K562 (cell line): ENCODE results near the gene AQP9. TPM values are rescaled to one million over a fixed set of nuclear protein-coding genes. Genes with fewer than 3 reads are reported as not detected.

Source experiments
- ATAC-seq: fragments of 200-7000 bp; cut with Tn5 transposase; 3 replicates; pipeline ENCODE4 v1.9.1; 2020; ENCODE audit warnings: moderate library complexity
- BruUV-seq: library from RNA; stranded (reverse); fragments of 400-500 nt; replicated peaks from 2 replicates; lab custom pipeline; 2021; lab: Mats Ljungman, UMichigan
- CTCF ChIA-PET: fragments of 300-600 bp; formaldehyde crosslinking; extraction: SDS; loops from one replicate; lab custom pipeline; 2021; ENCODE audit warnings: low intra/inter-chr PET ratio; lab: Yijun Ruan, JAX
- POLR2A ChIA-PET: fragments of 300-600, 350-650 bp; sonication (Branson Sonifier 250); formaldehyde crosslinking; extraction: SDS; loops from one replicate; lab custom pipeline; 2021; ENCODE audit warnings: antibody characterized with exemption, inconsistent platforms; lab: Yijun Ruan, JAX
- DNase-seq, 4 experiments: peaks; one replicate each; pipeline versions ENCODE4 v3.0.0 to v3.0.0-alpha.2; 2011 to 2018; ENCODE audit warnings: low spot score in 3 of 4, mixed read lengths in 3 of 4; ENCODE audit errors: extremely low read depth in 1 of 4
- FAIRE-seq: peaks from 2 replicates; lab custom pipeline; 2011; peaks lifted over from hg19 to GRCh38; lab: Jason Lieb, UNC
- H2AFZ ChIP-seq: 2 replicates; pipeline ENCODE4 v1.6.0; 2011; ENCODE audit warnings: low read depth, low read length, control low read depth, inconsistent platforms
- H3K27ac ChIP-seq: fragments of 200-600 bp; 3 replicates; pipeline ENCODE4 v1.8.0; 2011; ENCODE audit warnings: low read depth, mild to moderate bottlenecking, control low read depth, inconsistent platforms, low read length, moderate library complexity, mixed read lengths; ENCODE audit errors: extremely low read depth
- H3K27me3 ChIP-seq, 2 experiments: fragments of 300-600 bp in 1 of 2; 2 replicates in 1 of 2; 3 replicates in 1 of 2; pipeline versions ENCODE4 v1.6.0 to v1.8.0; 2011; ENCODE audit warnings: inconsistent platforms in 2 of 2, low read length in 2 of 2, mild to moderate bottlenecking in 1 of 2, mixed read lengths in 1 of 2, moderate library complexity in 1 of 2; ENCODE audit not compliant: control insufficient read depth in 2 of 2, insufficient read depth in 2 of 2
- H3K36me3 ChIP-seq: fragments of 300-600 bp; 3 replicates; pipeline ENCODE4 v1.8.0; 2011; ENCODE audit warnings: mild to moderate bottlenecking, low read length, inconsistent platforms; ENCODE audit not compliant: control insufficient read depth, insufficient read depth
- H3K4me1 ChIP-seq, 2 experiments: fragments of 200-600 bp in 1 of 2; replicated peaks in 1 of 2; 2 replicates in 1 of 2; 3 replicates in 1 of 2; pipeline versions ENCODE4 v1.5.1 to v1.8.0; 2011; ENCODE audit warnings: inconsistent platforms in 2 of 2, low read length in 2 of 2, mild to moderate bottlenecking in 1 of 2, mixed read lengths in 1 of 2, moderate library complexity in 1 of 2; ENCODE audit not compliant: control insufficient read depth in 2 of 2, insufficient read depth in 2 of 2
- H3K4me2 ChIP-seq: 2 replicates; pipeline ENCODE4 v1.6.1; 2011; ENCODE audit warnings: low read length, control low read depth, inconsistent platforms, mixed read lengths; ENCODE audit not compliant: insufficient read depth
- H3K4me3 ChIP-seq: fragments of 200-600 bp; sonication (generic), shearing (Covaris generic); 2 replicates; pipeline ENCODE4 v1.5.1; 2016; ENCODE audit warnings: control low read depth, inconsistent platforms
- H3K79me2 ChIP-seq: fragments of 200-600 bp; 3 replicates; pipeline ENCODE4 v1.8.0; 2011; ENCODE audit warnings: low read length, inconsistent platforms; ENCODE audit not compliant: control insufficient read depth, insufficient read depth
- H3K9ac ChIP-seq, 2 experiments: 2 replicates each; pipeline versions ENCODE4 v1.6.0 to v1.6.1; 2011; ENCODE audit warnings: low read depth in 2 of 2, low read length in 2 of 2, control low read depth in 1 of 2, inconsistent platforms in 1 of 2, mild to moderate bottlenecking in 1 of 2, mixed read lengths in 1 of 2; ENCODE audit not compliant: insufficient read depth in 1 of 2
- H3K9me1 ChIP-seq: one replicate; pipeline ENCODE4 v1.6.0; 2011; ENCODE audit warnings: inconsistent platforms, mild to moderate bottlenecking, low read length, moderate library complexity; ENCODE audit not compliant: control insufficient read depth, insufficient read depth
- H3K9me3 ChIP-seq: replicated peaks from 2 replicates; pipeline ENCODE4 v1.5.1; 2011; ENCODE audit warnings: low read depth, low read length, inconsistent platforms; ENCODE audit not compliant: control insufficient read depth, insufficient read depth
- H4K20me1 ChIP-seq: replicated peaks from 2 replicates; pipeline ENCODE4 v1.6.1; 2011; ENCODE audit warnings: low read length, inconsistent platforms, mixed read lengths; ENCODE audit not compliant: control insufficient read depth, insufficient read depth
- KAT7 ChIP-seq: sonication (generic); formaldehyde crosslinking; IDR thresholded peaks from 2 replicates; pipeline ENCODE4 v1.8.0; 2022; ENCODE audit warnings: missing genetic modification reagents, mild to moderate bottlenecking, borderline replicate concordance
- MITF ChIP-seq: IDR thresholded peaks from 2 replicates; pipeline ENCODE4 v1.6.1; 2014; ENCODE audit warnings: antibody characterized with exemption
- MXI1 ChIP-seq: IDR thresholded peaks from 2 replicates; pipeline ENCODE4 v1.6.1; 2011; ENCODE audit warnings: low read depth, mild to moderate bottlenecking, improper control_type of control experiment, low read length
- TSC22D4 ChIP-seq: fragments of 450-650 bp; IDR thresholded peaks from 2 replicates; pipeline ENCODE4 v1.6.1; 2016; ENCODE audit warnings: missing genetic modification characterization, missing biosample characterization, control low read depth
- WHSC1 ChIP-seq: IDR thresholded peaks from one replicate; pipeline ENCODE4 v1.6.1; 2012; ENCODE audit warnings: low read length, control low read depth, inconsistent platforms
- WGBS: fragments of 100-300 bp; shearing (Covaris generic); methylation state at CpG from one replicate; pipeline ENCODE4 v1.1.6; 2016; ENCODE audit warnings: low coverage, mixed read lengths; ENCODE audit not compliant: insufficient coverage; ENCODE audit errors: missing lambda C conversion rate; 5-methylcytosine and 5-hydroxymethylcytosine counted together
- in situ Hi-C: fragments of 300-500 bp; cut with MboI; formaldehyde crosslinking; loops from 4 replicates; pipeline ENCODE4 v1.15.0; 2018; ENCODE audit warnings: inconsistent platforms, mixed read lengths
- intact Hi-C: fragments of 100-400 bp; cut with micrococcal nuclease; formaldehyde crosslinking; loops from 2 replicates; pipeline ENCODE4 v1.14.2; 2022
- polyA plus RNA-seq, 8 experiments: library from polyadenylated mRNA; depleted of rRNA in 4 of 8; stranded (reverse) in 5 of 8; unstranded in 3 of 8; fragments of >200 nt; fragmentation: Nextera tagmentation in 2 of 8; fragmentation: Illumina TruSeq in 1 of 8; extraction: Ambion mirVana in 2 of 8; extraction: Trizol in 1 of 8; gene quantifications; 2 replicates each; pipeline versions ENCODE4 v1.2.1 to v1.2.3, GENCODE V29; 2011 to 2014; ENCODE audit warnings: inconsistent platforms in 1 of 8, missing spikeins in 1 of 8
- total RNA-seq, 7 experiments: library from RNA; depleted of rRNA in 6 of 7; stranded (reverse); fragments of >200 nt in 6 of 7; fragmentation: Illumina TruSeq in 2 of 7; extraction: Trizol in 2 of 7; gene quantifications; 2 replicates each; pipeline versions ENCODE4 v1.2.1 to v1.2.3, GENCODE V29; 2011 to 2021; ENCODE audit warnings: low replicate concordance in 1 of 7
- TF ChIP-seq, protein P1 (sequence below): fragments of 250-450 bp; sonication (Bioruptor Pico); IDR thresholded peaks from 2 replicates; pipeline ENCODE4 v1.4.0; 2020; ENCODE audit warnings: mild to moderate bottlenecking, moderate library complexity
- TF ChIP-seq, protein P2 (sequence below), 2 experiments: fragments of 450-650 bp; formaldehyde crosslinking in 1 of 2; IDR thresholded peaks; 2 replicates each; pipeline versions ENCODE4 v1.4.0 to v1.6.1; 2014 to 2020; ENCODE audit warnings: mild to moderate bottlenecking in 2 of 2, borderline replicate concordance in 1 of 2, low read depth in 1 of 2
- TF ChIP-seq, protein P3 (sequence below): fragments of 450-650 bp; IDR thresholded peaks from 2 replicates; pipeline ENCODE4 v1.6.1; 2016

Gene AQP9
- total and polyA plus RNA-seq, 9 of the 15 experiments (the other 6 are each of a cell fraction or from before 2014, with no cell fraction given) = 0.04 to 0.33 (median 0.07) TPM; not detected in 4

DNA sequence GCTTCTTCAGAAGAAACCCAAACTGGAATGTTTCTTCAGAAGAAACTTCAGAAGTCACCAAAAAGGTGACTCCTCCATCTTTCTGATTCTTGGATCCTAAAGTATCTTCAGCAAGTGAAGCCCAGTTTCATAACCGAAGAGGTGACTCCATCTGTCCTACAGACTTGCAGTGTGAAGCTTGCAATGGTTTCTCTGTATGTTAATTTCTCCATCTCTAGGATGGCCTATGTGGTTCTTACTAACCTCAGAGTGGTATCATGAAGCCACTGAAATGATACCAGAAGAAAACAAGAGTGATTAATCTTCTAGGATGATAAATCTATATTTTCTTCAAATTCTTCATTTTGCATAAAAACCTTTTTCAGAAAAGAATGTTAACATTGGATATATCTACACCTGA, 495 bp upstream of the AQP9 start:
- H3K9me1 ChIP-seq = no peaks in the 10 kb centered on the region
- WGBS = 17% methylated on average over 1 of the region's 1 CpG
- no peaks in the 10 kb centered on the region for H3K9me3 ChIP-seq
- no peak overlapping the region for H3K27ac ChIP-seq
- H3K79me2 ChIP-seq = no peaks in the 10 kb centered on the region
- H4K20me1 ChIP-seq = no peaks in the 10 kb centered on the region
- H3K9ac ChIP-seq = no peak overlapping the region
- ATAC-seq = no peak
- no TSS peak for BruUV-seq
- no peak for FAIRE-seq
- no peak for DNase-seq
- no peaks in the 10 kb centered on the region for H3K36me3 ChIP-seq
- no peak overlapping the region for H3K4me3 ChIP-seq
- no peak overlapping the region for H2AFZ ChIP-seq
- ChIA-PET CTCF (no interaction called here), POLR2A (no interaction called here)
- intact Hi-C loops (no loop called here), in situ Hi-C loops (no loop called here)
- H3K4me2 ChIP-seq = no peak overlapping the region
- H3K4me1 ChIP-seq = peaks cover 0 to 26% of the 10 kb centered on the region in 2 experiments; a peak in 2 of 5 replicates
- H3K27me3 ChIP-seq = no peaks in the 10 kb centered on the region
- TF ChIP-seq WHSC1 (no peak), TSC22D4 (no peak), KAT7 (CRISPR knock-in tag) (no peak), MITF (no peak), MXI1 (no peak)
- TF ChIP-seq, protein P1, sequence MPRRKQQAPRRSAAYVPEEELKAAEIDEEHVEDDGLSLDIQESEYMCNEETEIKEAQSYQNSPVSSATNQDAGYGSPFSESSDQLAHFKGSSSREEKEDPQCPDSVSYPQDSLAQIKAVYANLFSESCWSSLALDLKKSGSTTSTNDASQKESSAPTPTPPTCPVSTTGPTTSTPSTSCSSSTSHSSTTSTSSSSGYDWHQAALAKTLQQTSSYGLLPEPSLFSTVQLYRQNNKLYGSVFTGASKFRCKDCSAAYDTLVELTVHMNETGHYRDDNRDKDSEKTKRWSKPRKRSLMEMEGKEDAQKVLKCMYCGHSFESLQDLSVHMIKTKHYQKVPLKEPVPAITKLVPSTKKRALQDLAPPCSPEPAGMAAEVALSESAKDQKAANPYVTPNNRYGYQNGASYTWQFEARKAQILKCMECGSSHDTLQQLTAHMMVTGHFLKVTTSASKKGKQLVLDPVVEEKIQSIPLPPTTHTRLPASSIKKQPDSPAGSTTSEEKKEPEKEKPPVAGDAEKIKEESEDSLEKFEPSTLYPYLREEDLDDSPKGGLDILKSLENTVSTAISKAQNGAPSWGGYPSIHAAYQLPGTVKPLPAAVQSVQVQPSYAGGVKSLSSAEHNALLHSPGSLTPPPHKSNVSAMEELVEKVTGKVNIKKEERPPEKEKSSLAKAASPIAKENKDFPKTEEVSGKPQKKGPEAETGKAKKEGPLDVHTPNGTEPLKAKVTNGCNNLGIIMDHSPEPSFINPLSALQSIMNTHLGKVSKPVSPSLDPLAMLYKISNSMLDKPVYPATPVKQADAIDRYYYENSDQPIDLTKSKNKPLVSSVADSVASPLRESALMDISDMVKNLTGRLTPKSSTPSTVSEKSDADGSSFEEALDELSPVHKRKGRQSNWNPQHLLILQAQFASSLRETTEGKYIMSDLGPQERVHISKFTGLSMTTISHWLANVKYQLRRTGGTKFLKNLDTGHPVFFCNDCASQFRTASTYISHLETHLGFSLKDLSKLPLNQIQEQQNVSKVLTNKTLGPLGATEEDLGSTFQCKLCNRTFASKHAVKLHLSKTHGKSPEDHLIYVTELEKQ (CRISPR knock-in tag) = no peak
- TF ChIP-seq, protein P2, sequence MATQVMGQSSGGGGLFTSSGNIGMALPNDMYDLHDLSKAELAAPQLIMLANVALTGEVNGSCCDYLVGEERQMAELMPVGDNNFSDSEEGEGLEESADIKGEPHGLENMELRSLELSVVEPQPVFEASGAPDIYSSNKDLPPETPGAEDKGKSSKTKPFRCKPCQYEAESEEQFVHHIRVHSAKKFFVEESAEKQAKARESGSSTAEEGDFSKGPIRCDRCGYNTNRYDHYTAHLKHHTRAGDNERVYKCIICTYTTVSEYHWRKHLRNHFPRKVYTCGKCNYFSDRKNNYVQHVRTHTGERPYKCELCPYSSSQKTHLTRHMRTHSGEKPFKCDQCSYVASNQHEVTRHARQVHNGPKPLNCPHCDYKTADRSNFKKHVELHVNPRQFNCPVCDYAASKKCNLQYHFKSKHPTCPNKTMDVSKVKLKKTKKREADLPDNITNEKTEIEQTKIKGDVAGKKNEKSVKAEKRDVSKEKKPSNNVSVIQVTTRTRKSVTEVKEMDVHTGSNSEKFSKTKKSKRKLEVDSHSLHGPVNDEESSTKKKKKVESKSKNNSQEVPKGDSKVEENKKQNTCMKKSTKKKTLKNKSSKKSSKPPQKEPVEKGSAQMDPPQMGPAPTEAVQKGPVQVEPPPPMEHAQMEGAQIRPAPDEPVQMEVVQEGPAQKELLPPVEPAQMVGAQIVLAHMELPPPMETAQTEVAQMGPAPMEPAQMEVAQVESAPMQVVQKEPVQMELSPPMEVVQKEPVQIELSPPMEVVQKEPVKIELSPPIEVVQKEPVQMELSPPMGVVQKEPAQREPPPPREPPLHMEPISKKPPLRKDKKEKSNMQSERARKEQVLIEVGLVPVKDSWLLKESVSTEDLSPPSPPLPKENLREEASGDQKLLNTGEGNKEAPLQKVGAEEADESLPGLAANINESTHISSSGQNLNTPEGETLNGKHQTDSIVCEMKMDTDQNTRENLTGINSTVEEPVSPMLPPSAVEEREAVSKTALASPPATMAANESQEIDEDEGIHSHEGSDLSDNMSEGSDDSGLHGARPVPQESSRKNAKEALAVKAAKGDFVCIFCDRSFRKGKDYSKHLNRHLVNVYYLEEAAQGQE (IDR thresholded peaks at IDR 0.05; ENCODE audit: borderline replicate concordance) = no peak
- TF ChIP-seq, protein P2 (CRISPR knock-in tag; IDR thresholded peaks at IDR 0.05; ENCODE audit: low read depth) = no peak
- TF ChIP-seq, protein P3, sequence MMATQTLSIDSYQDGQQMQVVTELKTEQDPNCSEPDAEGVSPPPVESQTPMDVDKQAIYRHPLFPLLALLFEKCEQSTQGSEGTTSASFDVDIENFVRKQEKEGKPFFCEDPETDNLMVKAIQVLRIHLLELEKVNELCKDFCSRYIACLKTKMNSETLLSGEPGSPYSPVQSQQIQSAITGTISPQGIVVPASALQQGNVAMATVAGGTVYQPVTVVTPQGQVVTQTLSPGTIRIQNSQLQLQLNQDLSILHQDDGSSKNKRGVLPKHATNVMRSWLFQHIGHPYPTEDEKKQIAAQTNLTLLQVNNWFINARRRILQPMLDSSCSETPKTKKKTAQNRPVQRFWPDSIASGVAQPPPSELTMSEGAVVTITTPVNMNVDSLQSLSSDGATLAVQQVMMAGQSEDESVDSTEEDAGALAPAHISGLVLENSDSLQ = no peak
